AG08395 (cell line): ENCODE data around the gene SRRM3.
"Not testable (repeated sequence)": the region's sequence is repeated elsewhere in the genome, so short reads cannot be mapped to it uniquely, and the experiment has no call there.

Experiments
- DNase-seq: peaks from one replicate; pipeline ENCODE4 v3.0.0; 2012; ENCODE audit warnings: mixed read lengths, low spot score

SRRM3 gene

GRCh38 chr7:76291351-76292212 lies 89.9 kb downstream of the SRRM3 start:
- DNase-seq, result peak; percentile 92

GRCh38 chr7:76292213-76292573 lies 90.5 kb downstream of the SRRM3 start:
- no peak for DNase-seq

- DNase-seq, result not testable (repeated sequence)
Observed at GRCh38 chr7:76292911-76293310, 91.2 kb downstream of the SRRM3 start.

GRCh38 chr7:76293407-76293901 lies 91.8 kb downstream of the SRRM3 start:
- no peak for DNase-seq

- peak; percentile 88 for DNase-seq
Observed at GRCh38 chr7:76294344-76295024, 92.8 kb downstream of the SRRM3 start.

- peak; percentile 65 for DNase-seq
Observed at GRCh38 chr7:76296743-76297740, 95.3 kb downstream of the SRRM3 start.

GRCh38 chr7:76300166-76300731 lies 98.6 kb downstream of the SRRM3 start:
- no peak for DNase-seq

GRCh38 chr7:76301000-76301399 lies 99.3 kb downstream of the SRRM3 start:
- DNase-seq, result no peak

GRCh38 chr7:76302347-76303201 lies 100.9 kb downstream of the SRRM3 start, which contains the start of gene HSPB1:
HSPB1 (plus strand) TSS chr7:76302673; CDS start chr7:76302713, 40 bp downstream.
- peak; percentile 94 for DNase-seq

- peak; percentile 94 for DNase-seq
Observed at GRCh38 chr7:76303202-76304147, 101.8 kb downstream of the SRRM3 start.

- no peak for DNase-seq
Observed at GRCh38 chr7:76304888-76305375, 103.2 kb downstream of the SRRM3 start.

- DNase-seq, result not testable (repeated sequence)
Observed at GRCh38 chr7:76308874-76309273, 107.2 kb downstream of the SRRM3 start.

GRCh38 chr7:76309341-76310101 lies 107.8 kb downstream of the SRRM3 start:
- DNase-seq, result not testable (repeated sequence)

- DNase-seq, result no peak
Observed at GRCh38 chr7:76310102-76310957, 108.6 kb downstream of the SRRM3 start.

- not testable (repeated sequence) for DNase-seq
Observed at GRCh38 chr7:76311838-76312237, 110.1 kb downstream of the SRRM3 start.

- peak; percentile 94 for DNase-seq
Observed at GRCh38 chr7:76314042-76314721, 112.5 kb downstream of the SRRM3 start.

- not testable (repeated sequence) for DNase-seq
Observed at GRCh38 chr7:76314740-76315139, 113.0 kb downstream of the SRRM3 start.
